ENCODE measurements around the gene PDLIM3. TPM values are rescaled to one million over a fixed set of nuclear protein-coding genes. Genes with fewer than 3 reads are reported as not detected.

PDLIM3 gene
- polyA plus RNA-seq, 1 donor (not counting 4 experiments of a cell fraction or from before 2014, with no cell fraction given) = not detected

DNA sequence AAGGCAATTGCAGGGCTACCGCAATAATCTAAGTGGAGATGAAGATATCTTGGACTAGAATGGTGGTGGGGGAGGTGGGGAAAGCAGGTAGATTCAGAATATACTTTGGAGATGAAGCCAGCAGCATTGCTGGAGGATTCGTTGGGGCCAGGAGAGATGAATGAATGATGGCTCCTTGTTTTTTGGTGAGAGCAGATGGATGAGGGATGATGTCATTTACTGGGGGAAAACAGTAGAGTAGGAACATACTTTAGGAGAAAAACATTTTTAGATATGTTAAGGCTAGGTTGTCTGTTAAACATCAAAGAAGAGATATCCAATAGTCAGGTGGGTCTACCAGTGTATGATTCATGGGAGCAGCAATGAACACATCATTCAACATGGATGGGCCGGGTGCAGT lies 69.6 kb downstream of the PDLIM3 start:
- Histone ChIP-seq H3K4me2 (ENCODE audit: control insufficient read depth, extremely low read depth, insufficient read depth, low read depth, low read length) (no peak overlapping the region), H3K9ac (ENCODE audit: control insufficient read depth, extremely low read depth, insufficient read depth, low read length) (no peak overlapping the region), H3K36me3 (ENCODE audit: control insufficient read depth in 2 of 2, extremely low read depth in 1 of 2, insufficient read depth in 2 of 2, low read length in 2 of 2) (no peaks in the 10 kb centered on the region), H3K4me1 (ENCODE audit: control insufficient read depth, extremely low read depth, insufficient read depth, low read length) (peaks cover 3% of the 10 kb centered on the region), H3K9me1 (ENCODE audit: control insufficient read depth, extremely low read depth, insufficient read depth, low read length) (no peaks in the 10 kb centered on the region), H3K79me2 (ENCODE audit: control insufficient read depth, insufficient read depth, low read length) (no peaks in the 10 kb centered on the region), H3K4me3 (ENCODE audit: control insufficient read depth in 2 of 3, extremely low read depth in 1 of 3, insufficient read depth in 2 of 3, low read depth in 1 of 3, low read length in 3 of 3) (no peak overlapping the region), H3K27ac (ENCODE audit: control insufficient read depth, insufficient read depth, low read length) (no peak overlapping the region), H2AFZ (ENCODE audit: control insufficient read depth, low read length) (no peak overlapping the region), H4K20me1 (ENCODE audit: control insufficient read depth, extremely low read depth, insufficient read depth, low read length) (no peaks in the 10 kb centered on the region), H3K9me3 (ENCODE audit: control insufficient read depth, low read depth, low read length) (no peaks in the 10 kb centered on the region), H3K27me3 (ENCODE audit: control insufficient read depth, extremely low read depth, insufficient read depth, low read length) (peaks cover 19% of the 10 kb centered on the region)
- dilution Hi-C loops (cut with MboI; ENCODE audit: extremely low pct_ligation_motif_present, low sequenced_read_pairs) = no loop called here
- no peak for FAIRE-seq
- DNase-seq (ENCODE audit: low read depth, low spot score) = no peak
- TF ChIP-seq CTCF (optimal IDR thresholded peaks at IDR 0.05 in 1 of 3, IDR thresholded peaks at IDR 0.05 in 1 of 3, conservative IDR thresholded peaks at IDR 0.05 in 1 of 3; ENCODE audit: extremely low read depth in 1 of 3, insufficient read depth in 2 of 3, low read length in 3 of 3) = no peak
- TF ChIP-seq EZH2 (IDR thresholded peaks at IDR 0.05; ENCODE audit: low read length) = no peak

DNA sequence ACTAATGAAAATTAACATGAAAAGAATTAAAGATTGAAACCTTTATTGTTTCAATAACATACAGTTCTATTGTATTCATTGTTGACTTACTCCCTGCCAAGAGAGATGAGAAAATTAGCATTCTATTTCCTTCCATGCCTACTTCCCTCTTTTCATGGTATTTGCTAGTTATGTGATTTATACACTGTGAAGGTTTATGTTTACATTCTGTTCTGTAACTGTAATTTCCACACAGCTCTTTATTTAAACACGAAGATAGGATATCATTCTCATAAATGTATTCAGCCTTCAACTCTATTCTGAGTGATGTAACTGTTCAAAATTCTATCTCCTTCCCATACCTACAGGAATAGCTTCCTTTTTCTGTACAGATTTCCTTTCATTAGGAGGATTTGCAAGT lies 70.4 kb downstream of the PDLIM3 start:
- Histone ChIP-seq H3K27ac (ENCODE audit: control insufficient read depth, insufficient read depth, low read length) (no peak overlapping the region), H3K9me3 (ENCODE audit: control insufficient read depth, low read depth, low read length) (no peaks in the 10 kb centered on the region), H3K36me3 (ENCODE audit: control insufficient read depth in 2 of 2, extremely low read depth in 1 of 2, insufficient read depth in 2 of 2, low read length in 2 of 2) (no peaks in the 10 kb centered on the region), H3K79me2 (ENCODE audit: control insufficient read depth, insufficient read depth, low read length) (no peaks in the 10 kb centered on the region), H3K9ac (ENCODE audit: control insufficient read depth, extremely low read depth, insufficient read depth, low read length) (no peak overlapping the region), H3K4me1 (ENCODE audit: control insufficient read depth, extremely low read depth, insufficient read depth, low read length) (no peaks in the 10 kb centered on the region), H3K4me3 (ENCODE audit: control insufficient read depth in 2 of 3, extremely low read depth in 1 of 3, insufficient read depth in 2 of 3, low read depth in 1 of 3, low read length in 3 of 3) (no peak overlapping the region), H2AFZ (ENCODE audit: control insufficient read depth, low read length) (no peak overlapping the region), H3K9me1 (ENCODE audit: control insufficient read depth, extremely low read depth, insufficient read depth, low read length) (no peaks in the 10 kb centered on the region), H4K20me1 (ENCODE audit: control insufficient read depth, extremely low read depth, insufficient read depth, low read length) (no peaks in the 10 kb centered on the region), H3K27me3 (ENCODE audit: control insufficient read depth, extremely low read depth, insufficient read depth, low read length) (peaks cover 13% of the 10 kb centered on the region), H3K4me2 (ENCODE audit: control insufficient read depth, extremely low read depth, insufficient read depth, low read depth, low read length) (no peak overlapping the region)
- DNase-seq (ENCODE audit: low read depth, low spot score) (no peak), FAIRE-seq (no peak)
- dilution Hi-C loops (cut with MboI; ENCODE audit: extremely low pct_ligation_motif_present, low sequenced_read_pairs) = no loop called here
- TF ChIP-seq EZH2 (IDR thresholded peaks at IDR 0.05; ENCODE audit: low read length) (no peak), CTCF (optimal IDR thresholded peaks at IDR 0.05 in 1 of 3, IDR thresholded peaks at IDR 0.05 in 1 of 3, conservative IDR thresholded peaks at IDR 0.05 in 1 of 3; ENCODE audit: extremely low read depth in 1 of 3, insufficient read depth in 2 of 3, low read length in 3 of 3) (no peak)

Data from keratinocyte (primary cell).